ENCODE results near the gene PTCD2. TPM values are rescaled to one million over a fixed set of nuclear protein-coding genes. Genes with fewer than 3 reads are reported as not detected.

PTCD2 gene
- total and polyA plus RNA-seq, 9 of the 15 experiments (the other 6 are each of a cell fraction or from before 2014, with no cell fraction given), result 11.9 to 28.5 (median 18.6) TPM

- peak; percentile 93 for TF ChIP-seq RB1 (IDR thresholded peaks at IDR 0.05; ENCODE audit: low read depth)
- TF ChIP-seq CBFB (CRISPR knock-in tag; IDR thresholded peaks at IDR 0.05), result 0 out of 2 replicates have a peak, but pooled peaks have one; percentile 58
- TF ChIP-seq PHF20 (IDR thresholded peaks at IDR 0.05; ENCODE audit: partially characterized antibody), result peak; percentile 60
- TF ChIP-seq HMGXB4 (CRISPR knock-in tag; IDR thresholded peaks at IDR 0.05), result peak; percentile 95
- no peak for TF ChIP-seq SAFB2 (IDR thresholded peaks at IDR 0.05; ENCODE audit: borderline replicate concordance, low read depth, low read length, severe bottlenecking)
- no peak for TF ChIP-seq MCM2 (IDR thresholded peaks at IDR 0.05; ENCODE audit: low read depth)
- no peak; the same call in 1 of the 2 replicates for TF ChIP-seq VEZF1 (CRISPR knock-in tag; IDR thresholded peaks at IDR 0.05)
- 0 out of 4 replicates have a peak, but pooled peaks of 1 of the 2 experiments have one; percentile 26 for TF ChIP-seq FOXK2 (conservative IDR thresholded peaks at IDR 0.05 in 1 of 2, IDR thresholded peaks at IDR 0.05 in 1 of 2; ENCODE audit: low read depth in 2 of 2)
- TF ChIP-seq ETV5 (CRISPR knock-in tag; IDR thresholded peaks at IDR 0.05; ENCODE audit: low read depth), result peak; percentile 70
- TF ChIP-seq ZNF589 (CRISPR knock-in tag; IDR thresholded peaks at IDR 0.05; ENCODE audit: low read depth), result 0 out of 2 replicates have a peak, but pooled peaks have one; percentile 52
- TF ChIP-seq MYNN (IDR thresholded peaks at IDR 0.05), result peak; percentile 78; the same call in 1 of the 2 replicates
- TF ChIP-seq MYNN (CRISPR knock-in tag; IDR thresholded peaks at IDR 0.05), result no peak
- TF ChIP-seq USF2 (CRISPR knock-in tag; IDR thresholded peaks at IDR 0.05), result no peak
- TF ChIP-seq MBD1 (CRISPR knock-in tag; IDR thresholded peaks at IDR 0.05), result no peak
- TF ChIP-seq RFX7 (CRISPR knock-in tag; IDR thresholded peaks at IDR 0.05), result no peak
- TF ChIP-seq POLR2G (IDR thresholded peaks at IDR 0.05; ENCODE audit: low read depth, low read length), result peak; percentile 100
- 0 out of 2 replicates have a peak, but pooled peaks have one; percentile 59 for TF ChIP-seq ZNF232 (CRISPR knock-in tag; IDR thresholded peaks at IDR 0.05)
- TF ChIP-seq PRMT5 (CRISPR knock-in tag; IDR thresholded peaks at IDR 0.05), result no peak
- peak; percentile 30; the same call in 1 of the 2 replicates for TF ChIP-seq ZNF263 (CRISPR knock-in tag; IDR thresholded peaks at IDR 0.05; ENCODE audit: borderline replicate concordance)
- no peak for TF ChIP-seq TFAM (CRISPR knock-in tag; conservative IDR thresholded peaks at IDR 0.05)
- peak; percentile 8 for TF ChIP-seq GATAD2A (IDR thresholded peaks at IDR 0.05)
These were observed 12.0 kb upstream of the PTCD2 start (continued) for GRCh38 chr5:72307968-72308852.
